Superior temporal gyrus (tissue), 1 donor: ENCODE data around the gene GIN1.

ENCODE experiments used
- DNase-seq: peaks from one replicate; pipeline ENCODE4 v3.0.0-alpha.2; 2016; ENCODE audit errors: extremely low spot score

GIN1 gene

GRCh38 chr5:103037673-103038455, 82.1 kb downstream of the GIN1 start:
- DNase-seq = no peak

DNA sequence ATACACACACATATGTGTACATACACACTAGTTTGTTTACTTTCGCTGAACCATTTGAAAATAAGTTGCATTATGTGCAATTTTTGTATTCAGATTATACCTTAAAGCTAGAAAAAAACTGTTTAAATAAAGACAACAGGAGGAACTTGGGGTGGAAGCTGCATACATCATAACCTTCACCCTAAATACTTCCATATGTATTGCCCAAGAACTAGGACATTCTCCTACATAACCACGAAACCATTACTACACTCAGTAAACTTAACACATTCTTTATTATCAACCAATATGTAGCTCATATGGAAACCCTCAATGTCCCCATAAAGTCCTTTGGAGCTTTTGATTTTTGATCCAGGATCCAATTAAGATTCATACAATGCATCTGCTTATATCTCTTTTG, 83.3 kb downstream of the GIN1 start:
- DNase-seq = no peak
